T-helper 2 cell treated with Interferon-gamma antibody and Interleukin-4, amounts not matched to agents 100 ng/mL and 5 ng/mL, for 36 hours (primary cell): ENCODE data around the gene TCP11. TPM values are rescaled to one million over a fixed set of nuclear protein-coding genes. Genes with fewer than 3 reads are reported as not detected.

Source experiments
- intact Hi-C: fragments of 100-400 bp; cut with micrococcal nuclease; formaldehyde crosslinking; loops from one replicate; pipeline ENCODE4 v1.15.1; 2023
- total RNA-seq: library from RNA; stranded (reverse); gene quantifications from 2 replicates; pipeline ENCODE4 v1.2.3, GENCODE V29; 2022

The TCP11 gene
- total RNA-seq, 1 donor from 2014 or later = not detected

DNA sequence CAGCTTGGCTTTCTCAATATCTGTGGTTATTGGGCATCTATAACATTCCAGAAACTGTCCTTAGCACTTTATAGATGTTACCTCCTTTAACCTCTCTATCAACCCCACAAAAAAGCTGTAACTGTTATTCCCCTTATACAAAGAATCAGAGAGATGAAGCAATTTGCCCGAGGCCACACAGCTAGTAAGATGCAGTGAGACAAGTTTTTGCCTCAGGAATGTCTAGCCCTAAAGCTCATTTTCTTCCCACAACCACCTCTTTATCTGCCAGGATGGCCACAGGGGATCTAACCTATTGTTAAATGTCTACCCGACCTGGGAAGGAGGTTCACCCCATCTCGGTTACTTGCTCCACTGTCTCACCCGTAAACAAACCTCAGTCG, 31.9 kb upstream of the TCP11 start:
- intact Hi-C loops = no loop called here

DNA sequence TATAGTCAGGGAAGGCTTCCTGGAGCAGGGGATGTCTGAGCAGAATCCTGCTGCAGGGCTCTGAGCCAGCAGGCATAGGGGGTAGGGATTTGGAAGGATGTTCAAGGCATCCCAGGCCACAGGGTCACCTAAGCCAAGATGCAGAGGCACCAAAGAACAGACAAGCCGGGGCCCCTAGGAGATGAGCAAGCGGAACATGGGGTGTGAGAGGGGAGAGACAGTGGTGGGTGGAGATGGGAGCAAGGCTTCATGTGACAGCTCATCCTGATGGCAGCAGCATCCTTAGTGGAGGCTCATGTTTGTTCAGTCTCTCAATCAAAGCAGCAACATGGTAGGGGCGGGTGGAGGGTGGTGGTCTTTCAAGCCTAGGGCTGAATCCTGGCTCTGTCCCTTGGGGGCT, 29.8 kb upstream of the TCP11 start:
- intact Hi-C loops = no loop called here

DNA sequence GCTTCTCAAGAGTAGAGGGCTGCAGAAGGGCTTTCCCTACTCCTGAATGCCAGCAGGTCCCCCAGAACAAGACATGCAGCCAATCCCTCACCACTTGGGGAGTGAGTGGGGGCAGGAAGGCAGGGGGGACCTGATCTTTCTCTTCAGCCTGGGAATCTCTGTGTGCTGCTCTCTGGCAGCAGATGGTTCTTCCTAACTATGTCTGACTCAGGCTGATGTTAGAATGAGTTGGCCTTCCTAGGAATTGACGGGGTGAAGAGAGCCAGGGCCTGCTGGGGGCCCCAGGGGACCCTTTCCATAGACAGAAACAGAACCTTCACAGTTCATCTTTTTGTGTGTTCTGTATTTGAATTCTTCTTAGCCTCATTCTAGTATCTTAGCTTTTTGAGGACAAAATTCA, 29.0 kb upstream of the TCP11 start:
- intact Hi-C loops = no loop called here

DNA sequence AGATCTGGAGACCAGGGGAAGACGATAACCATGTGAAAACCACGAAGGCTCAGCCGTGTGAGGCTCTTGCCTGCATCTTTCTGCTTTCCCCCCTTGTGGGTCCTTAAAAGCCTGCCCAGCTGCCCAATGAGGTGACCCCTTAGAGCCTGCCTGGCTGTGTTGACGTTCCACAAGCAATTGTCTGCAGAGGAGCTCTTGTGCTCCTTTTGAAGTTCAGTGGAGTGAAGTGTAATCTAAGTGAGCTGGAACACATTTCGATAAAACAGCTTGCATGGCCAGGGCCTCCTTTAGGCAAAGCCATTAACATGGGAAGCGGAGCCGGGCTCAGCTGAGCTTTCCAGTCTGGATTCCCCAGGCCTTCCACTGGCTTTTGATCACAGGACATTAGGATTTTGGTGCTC, 27.3 kb upstream of the TCP11 start:
- intact Hi-C loops = no loop called here

DNA sequence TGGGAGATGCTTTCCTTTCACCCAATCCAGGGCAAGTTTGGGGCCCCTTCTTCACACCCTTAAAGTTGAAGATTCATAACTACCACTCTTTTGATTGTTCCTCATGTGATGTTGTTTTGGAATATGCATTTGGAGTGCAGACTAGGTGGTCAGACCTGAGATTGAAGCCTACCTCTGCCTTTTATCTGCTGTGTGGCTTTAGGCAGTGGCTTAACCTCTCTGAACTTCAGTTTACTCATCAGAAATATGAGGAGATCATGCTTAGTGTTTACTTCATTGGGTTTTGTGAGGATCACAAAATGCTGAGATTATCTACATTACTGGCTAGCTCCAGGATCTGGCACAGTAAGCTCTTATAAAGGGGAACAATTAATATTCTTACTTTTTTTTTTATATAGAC, 26.4 kb upstream of the TCP11 start:
- intact Hi-C loops = no loop called here

DNA sequence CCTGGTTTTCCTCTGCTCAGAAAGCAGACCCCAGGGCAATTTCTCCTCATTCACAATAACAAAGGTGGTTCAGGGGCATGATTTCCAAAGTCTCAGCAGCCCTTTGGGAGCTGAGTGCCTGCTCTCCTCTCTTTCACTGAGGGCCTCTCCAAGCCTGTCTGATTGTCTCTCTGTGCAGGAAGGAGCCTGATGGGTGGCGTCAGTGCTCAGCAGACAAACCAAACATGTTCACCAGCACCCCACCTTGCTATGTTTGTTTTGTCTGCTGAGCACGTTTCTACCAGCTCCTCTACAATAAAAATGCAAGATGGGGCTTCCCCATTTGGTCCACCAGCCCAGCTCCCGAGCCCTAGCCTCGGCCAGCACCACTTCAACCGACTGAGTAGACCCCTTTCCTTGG, 25.4 kb upstream of the TCP11 start:
- intact Hi-C loops = no loop called here

DNA sequence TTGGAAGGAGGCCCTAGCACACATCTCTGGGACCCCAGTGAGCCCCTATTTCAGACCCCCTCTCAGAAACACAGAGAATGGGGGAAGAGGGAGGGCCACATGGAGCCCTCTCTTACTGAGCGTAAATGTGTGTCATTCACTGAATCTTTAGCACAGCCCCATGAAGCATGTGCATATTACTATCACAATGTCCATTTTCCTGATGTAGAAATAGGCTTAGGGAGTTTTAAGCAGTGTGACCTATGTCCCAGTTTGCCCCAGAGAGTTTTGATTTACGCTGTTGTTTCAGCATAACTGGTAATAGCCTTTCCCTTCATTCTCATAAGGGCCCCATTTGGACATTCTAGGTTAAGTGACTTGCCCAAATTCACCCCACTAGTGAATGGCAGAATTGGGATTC, 25.0 kb upstream of the TCP11 start:
- intact Hi-C loops = no loop called here

DNA sequence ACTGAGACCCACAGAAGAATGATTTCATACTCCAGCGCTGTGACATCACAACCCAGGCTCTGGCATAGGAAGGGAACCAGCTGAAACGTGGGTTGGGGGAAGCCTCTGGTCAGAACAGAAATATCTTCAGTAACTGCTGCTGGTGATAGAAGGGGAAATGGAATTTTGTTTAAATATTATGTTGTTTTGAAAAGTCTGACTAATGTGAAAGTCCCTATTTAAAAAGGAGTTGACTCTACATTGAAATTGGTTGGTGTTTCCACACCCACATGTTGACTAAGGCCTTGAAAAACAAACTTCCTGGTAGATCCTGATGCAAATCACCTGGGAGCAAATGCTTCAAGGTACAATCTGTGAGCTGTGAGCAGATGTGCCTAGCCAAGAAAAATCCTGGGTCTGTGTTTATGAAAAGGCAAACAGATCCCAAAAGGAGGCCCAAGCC, 24.5 kb upstream of the TCP11 start:
- intact Hi-C loops = no loop called here

DNA sequence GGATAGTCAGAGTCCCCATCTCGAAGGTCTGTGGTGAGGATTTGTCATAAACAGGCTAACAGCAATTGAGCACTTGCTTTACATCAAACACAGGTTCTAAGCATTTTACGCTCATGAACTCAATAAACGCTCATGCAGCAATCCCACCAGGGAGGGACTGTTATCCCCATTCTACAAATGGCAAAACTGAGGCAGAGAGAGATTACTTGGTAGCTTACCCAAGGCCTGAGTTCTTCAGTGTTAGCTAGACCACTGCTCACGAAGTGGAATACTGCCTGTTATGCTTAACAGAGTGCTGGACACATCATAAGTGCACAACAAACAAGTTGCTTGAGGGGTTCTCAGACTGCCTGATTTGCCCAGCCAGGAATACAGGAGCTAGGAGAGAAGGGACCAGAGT, 23.7 kb upstream of the TCP11 start:
- intact Hi-C loops = no loop called here

DNA sequence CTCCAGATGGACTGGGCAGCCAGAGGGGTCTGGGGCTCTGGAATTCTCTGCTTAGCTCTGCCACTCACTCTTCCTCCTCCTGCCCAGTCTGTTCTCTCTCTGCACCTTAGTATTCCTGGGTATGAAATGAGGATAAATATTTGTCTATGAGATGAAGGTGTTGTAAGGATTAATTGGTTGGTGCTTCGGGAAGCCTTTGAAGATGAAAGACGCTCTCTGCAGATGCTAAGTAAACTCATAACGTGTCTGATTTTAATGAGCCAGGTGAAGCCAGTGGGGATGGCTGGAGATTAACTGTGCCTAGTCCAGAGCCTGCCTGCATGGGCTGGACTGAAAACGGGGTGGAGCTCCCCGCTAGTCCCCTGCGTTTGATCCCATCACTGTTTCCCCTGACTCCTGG, 23.1 kb upstream of the TCP11 start:
- intact Hi-C loops = no loop called here

DNA sequence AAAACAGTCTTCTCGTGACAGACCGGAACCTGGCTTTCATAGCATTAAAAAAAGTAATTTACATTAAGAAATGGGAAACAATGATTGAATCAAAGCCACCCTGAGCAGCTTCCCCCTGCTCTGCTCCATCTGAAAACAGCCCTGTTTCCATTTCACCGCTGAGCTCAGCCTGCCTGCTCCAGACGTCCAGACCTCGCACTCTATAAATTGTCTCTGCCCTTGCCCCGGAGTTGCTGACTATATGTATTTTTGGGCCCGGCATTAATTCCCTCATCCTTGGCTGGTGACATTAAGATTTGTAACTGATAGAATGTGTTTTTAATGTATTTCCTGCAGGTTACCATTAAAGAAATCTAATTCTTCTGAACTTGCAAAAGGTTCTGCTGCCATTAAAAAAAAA, 22.7 kb upstream of the TCP11 start:
- intact Hi-C loops = no loop called here

DNA sequence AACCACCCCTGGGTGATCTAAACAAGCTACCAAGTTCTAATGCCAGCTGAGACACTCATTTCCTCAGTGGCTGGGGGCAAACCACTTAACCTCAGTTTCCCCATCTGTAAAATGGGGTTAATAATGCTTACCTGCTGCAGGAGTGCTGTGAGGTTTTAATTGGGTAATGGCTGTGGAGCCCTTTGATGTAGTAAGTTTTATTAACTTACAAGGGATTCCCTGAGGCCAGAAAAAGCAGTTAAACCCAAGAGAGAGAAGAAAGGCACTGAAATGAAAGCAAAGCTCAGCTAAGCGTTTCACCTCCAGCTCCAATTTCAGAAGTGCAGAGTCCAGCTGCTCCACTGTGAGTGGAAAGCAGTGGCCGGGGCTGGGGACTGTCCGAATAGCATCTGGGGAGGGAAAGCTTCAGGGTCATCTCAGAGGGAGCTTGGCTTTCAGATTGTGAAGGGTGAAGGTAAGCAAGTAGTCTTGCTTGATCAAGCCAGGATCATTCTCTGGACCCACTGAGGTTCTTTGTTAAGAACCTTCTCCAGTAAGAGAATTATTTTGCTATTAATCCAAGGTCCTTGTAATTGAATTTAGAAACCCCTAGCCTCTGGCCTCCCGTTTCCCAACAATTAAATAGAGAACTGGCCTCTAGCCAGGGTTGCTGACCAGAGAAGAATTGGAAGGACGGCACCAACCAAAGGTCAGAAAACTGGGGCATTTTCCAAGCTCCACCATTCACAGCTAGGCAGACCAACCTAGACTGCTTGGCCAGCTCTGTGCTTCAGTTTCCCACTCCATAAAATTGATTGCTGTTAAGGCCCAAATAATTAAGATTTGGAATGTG, 20.9 kb upstream of the TCP11 start:
- intact Hi-C loops = no loop called here

DNA sequence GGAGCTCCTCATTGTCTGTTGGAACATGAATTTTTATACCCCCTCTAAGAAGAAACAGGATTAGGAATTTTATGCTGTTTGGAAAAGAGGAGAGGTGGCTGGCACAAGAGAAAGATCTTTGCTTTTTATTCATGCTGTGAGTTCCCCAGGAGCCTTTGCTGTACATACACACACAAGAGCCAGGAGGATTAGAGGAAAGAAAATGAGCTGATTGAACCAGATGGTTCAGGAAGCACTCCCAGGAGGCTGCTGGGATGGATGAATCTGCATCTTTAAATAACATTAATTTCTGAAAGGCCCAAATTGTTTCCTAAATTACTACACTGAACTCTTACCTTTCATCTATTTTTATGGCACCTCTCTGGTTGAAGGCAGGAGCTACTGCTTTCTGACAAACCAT, 20.1 kb upstream of the TCP11 start:
- intact Hi-C loops = no loop called here

DNA sequence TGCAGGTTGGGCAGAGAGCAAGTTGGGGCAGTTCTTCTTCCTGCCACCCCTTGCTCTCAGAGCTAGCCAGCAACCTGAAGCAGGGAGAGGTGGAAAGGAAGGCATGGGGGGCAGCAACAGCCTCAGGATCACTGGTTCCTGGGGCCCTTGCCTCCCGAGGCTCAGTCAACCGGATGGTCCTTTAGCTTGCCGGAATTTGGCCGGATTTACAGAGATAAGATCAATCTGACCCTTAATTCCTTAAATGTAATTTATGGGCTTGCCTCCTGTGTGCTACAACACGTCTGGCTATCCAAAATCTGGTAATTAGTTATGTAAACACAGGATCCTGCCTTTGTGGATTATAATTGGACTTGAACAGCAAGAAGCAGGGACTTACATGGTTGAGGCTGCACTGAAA, 19.5 kb upstream of the TCP11 start:
- intact Hi-C loops = no loop called here

DNA sequence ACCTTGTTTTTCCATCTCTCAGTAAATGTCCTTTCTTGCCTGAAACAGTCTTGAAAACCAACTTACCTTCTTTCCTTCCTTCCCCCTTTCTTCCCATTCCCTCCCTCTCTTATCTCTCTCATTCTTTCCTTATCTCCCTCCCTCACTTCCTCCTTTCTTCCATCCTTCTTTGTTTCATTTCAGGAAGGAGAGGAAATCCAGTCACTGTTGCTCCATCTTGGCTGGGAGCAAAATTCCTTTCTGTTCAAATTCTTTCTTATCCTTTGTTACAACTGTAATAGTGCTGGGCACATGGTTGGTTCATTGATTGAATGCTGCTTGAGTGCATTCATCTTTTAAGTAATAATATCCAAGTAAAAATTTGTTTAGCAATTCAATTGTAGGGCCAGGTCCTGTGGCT, 17.4 kb upstream of the TCP11 start:
- intact Hi-C loops = no loop called here

DNA sequence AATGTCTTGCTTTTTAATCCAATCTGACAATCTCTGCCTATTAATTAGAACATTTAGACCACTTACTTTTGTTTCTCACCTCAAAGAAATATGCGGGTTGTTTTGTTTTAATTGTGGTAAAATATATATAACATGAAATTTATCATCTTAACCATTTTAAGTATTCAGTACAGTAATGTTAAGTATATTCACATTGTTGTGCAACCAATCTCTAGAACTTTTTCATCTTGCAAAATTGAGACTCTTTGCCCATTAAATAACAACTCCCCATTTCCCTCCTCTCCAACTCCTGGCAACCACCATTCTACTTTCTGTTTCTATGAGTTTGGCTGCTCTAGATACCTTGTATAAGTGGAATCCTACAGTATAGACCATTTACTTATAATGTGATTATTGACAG, 13.8 kb upstream of the TCP11 start:
- intact Hi-C loops = no loop called here

DNA sequence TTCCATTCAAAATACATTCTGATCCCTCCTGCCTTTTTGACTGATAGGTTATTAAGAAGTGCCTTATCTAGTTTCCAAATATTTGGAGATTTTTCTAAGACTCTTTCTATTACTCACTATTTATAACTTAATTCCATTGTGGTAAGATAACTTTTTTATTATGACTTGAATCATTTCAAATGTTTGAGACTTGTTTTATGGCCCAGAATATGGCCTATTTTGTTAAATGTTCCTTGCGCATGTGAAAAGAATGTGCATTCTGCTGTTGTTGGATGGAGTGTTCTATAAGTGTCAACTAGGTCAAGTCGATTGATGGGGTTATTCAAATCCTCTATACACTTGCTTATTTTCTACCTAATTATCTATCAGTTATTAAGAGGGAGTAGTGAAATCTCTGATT, 13.1 kb upstream of the TCP11 start:
- intact Hi-C loops = no loop called here

DNA sequence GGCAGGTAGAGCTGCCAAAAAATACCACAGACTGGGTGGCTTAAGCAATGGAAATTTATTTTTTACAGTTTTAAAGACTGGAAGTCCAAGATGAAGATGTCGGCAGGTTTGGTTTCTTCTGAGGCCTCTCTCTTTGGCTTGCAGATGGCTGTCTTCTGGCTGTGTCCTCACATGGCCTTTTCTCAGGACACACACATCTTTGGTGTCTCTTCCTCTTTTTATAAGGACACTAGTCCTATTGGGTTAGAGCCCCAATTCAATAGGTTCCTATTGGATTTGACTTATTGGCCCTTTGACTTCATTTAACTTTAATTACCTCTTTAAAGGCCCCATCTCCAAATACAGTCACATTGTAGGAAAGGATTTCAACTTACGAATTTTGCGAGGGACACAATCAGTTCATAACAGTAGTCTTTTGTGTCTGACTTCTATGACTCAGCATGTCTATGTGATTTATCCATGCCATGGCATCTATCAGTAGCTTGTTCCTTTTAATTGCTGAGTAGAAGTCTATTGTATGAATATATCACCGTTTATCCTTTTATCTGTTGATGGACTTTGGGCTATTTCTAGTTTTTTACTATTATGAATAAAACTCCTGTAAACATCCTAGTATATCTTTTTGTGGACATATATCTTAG, 11.0 kb upstream of the TCP11 start:
- intact Hi-C loops = no loop called here

DNA sequence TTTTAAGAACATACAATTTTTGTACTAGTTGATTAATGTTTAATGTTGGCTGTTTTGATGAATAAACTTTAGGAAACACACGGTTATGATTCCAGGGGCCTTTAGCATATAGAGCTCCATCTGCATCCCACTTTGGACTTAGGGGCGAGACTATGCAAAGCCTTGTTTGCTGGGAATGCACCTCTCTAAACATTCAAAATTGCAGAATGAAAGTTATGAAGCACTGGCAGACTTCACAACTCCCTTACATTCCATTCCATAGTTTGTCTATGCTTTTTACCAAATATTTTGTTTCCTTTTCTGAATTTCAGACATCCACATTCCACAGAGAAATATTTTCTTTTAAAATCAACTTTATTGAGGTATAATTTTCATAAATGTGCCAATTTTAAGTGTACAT, 10.3 kb upstream of the TCP11 start:
- intact Hi-C loops = no loop called here

DNA sequence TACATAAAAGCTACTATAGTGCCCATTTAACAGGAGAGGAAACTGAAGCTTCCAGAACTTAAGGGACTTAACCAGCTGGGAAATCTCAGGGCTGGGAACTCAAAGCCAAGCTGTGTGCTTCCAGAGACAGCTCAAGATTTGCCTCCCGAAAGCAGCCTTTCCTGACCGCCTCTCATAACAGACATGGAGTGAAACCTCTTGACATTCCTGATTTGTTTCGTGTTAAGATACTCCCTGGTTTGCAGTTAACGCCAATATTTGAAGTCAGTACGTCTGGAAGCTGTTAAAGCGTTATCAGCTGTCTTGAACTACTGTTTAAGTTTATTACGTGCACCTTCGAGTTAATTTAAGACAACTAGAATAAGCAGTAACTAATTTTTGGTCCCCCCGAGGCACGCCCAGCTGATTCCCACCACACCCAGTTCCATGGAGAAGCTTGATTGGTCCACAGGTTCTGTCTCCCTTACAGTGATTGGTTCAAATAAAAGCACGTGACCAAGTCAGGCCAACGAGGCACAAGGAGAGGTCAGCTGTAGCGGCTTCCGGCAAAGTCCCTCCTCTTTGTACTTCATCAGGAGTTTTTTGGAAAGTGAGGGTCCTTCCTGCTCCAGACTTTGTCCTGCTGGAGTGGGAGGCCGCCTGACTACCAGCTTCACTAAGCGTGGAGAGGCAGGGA, 8.9 kb upstream of the TCP11 start:
- intact Hi-C loops = loop anchor here (10.0 kb wide), 1 partner anchor 95 kb away; no protein-coding TSS in a partner anchor

DNA sequence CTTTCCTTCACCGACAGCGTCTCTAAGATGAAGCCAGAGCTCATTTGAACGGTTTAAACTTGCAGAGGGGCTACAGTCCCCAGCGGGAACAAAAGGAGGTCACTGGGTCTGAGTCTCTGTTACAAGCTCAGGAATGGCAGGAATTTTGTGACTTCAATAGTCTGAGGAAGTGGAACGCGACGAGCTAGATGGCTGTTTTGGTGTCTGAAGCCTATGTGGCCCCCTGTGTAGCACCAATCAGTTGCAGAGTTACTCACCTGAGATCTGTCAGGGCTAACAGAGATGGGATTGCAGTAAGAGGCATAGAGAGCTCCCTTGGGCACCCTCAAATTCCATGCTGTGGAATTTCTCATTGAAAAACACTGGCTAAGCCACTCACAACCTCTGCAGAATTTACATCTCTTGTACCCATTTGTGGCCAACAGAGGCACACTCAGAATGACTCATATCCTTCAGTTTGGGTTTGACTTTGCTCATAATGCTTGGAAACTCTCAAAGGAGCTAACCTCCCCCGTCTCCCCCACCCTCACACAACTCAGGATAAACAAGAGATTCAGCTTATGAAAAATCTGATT, 7.1 kb upstream of the TCP11 start:
- intact Hi-C loops = loop anchor here (10.0 kb wide), 1 partner anchor 97 kb away; no protein-coding TSS in a partner anchor

DNA sequence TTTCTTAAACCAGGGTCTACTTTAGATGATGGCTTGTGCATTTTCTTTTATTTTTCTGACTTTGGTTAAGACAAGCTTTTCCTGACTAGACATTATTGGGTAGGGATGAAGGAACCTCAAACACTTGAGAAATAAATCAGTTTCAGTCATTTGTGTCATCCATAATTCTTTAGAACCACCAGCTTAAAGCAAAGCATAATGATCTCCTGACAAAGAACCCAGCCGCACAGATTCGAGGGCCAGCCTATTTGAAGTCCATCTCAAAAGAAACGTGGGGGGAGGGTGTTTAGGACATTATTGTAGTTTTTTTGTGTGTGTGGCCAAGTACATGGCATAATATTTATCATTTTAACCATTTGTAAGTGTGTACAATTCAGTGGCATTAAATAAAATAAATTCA, 6.3 kb upstream of the TCP11 start:
- intact Hi-C loops = loop anchor here (10.0 kb wide), 1 partner anchor 97 kb away; no protein-coding TSS in a partner anchor
